ENCODE data around the gene CDC25B. TPM values are rescaled to one million over a fixed set of nuclear protein-coding genes. Genes with fewer than 3 reads are reported as not detected.
A peak's percentile ranks its signal among the peaks of the same experiment; 100 is the strongest.

CDC25B gene
- total and polyA plus RNA-seq, 2 of the 13 experiments (the other 11 are each of a cell fraction or from before 2014, with no cell fraction given): 14.5 to 19.4 TPM

- no peak for TF ChIP-seq NFAT5 (CRISPR knock-in tag; IDR thresholded peaks at IDR 0.05)
- TF ChIP-seq MYPOP (CRISPR knock-in tag; IDR thresholded peaks at IDR 0.05): no peak
- TF ChIP-seq ZNF10 (CRISPR knock-in tag; IDR thresholded peaks at IDR 0.05; ENCODE audit: borderline replicate concordance, low read depth): 0 out of 2 replicates have a peak, but pooled peaks have one; percentile 47
- TF ChIP-seq PCBP1 (IDR thresholded peaks at IDR 0.05; ENCODE audit: borderline replicate concordance, low read depth, low read length): 0 out of 2 replicates have a peak, but pooled peaks have one; percentile 32
- TF ChIP-seq ZNF576 (CRISPR knock-in tag; IDR thresholded peaks at IDR 0.05): peak; percentile 72
- 0 out of 2 replicates have a peak, but pooled peaks have one; percentile 48 for TF ChIP-seq ZNF235 (CRISPR knock-in tag; IDR thresholded peaks at IDR 0.05; ENCODE audit: borderline replicate concordance)
- no peak; the same call in 1 of the 2 replicates for TF ChIP-seq TFAP4 (IDR thresholded peaks at IDR 0.05; ENCODE audit: borderline replicate concordance, low read depth)
- no peak for TF ChIP-seq MIER3 (CRISPR knock-in tag; IDR thresholded peaks at IDR 0.05; ENCODE audit: borderline replicate concordance)
- no peak for TF ChIP-seq ZNF326 (CRISPR knock-in tag; IDR thresholded peaks at IDR 0.05; ENCODE audit: borderline replicate concordance)
- no peak for TF ChIP-seq TCF7 (IDR thresholded peaks at IDR 0.05; ENCODE audit: low read depth)
- peak; percentile 70 for TF ChIP-seq XRCC5 (optimal IDR thresholded peaks at IDR 0.05; ENCODE audit: low read length)
- TF ChIP-seq SKIL (CRISPR knock-in tag; IDR thresholded peaks at IDR 0.05; ENCODE audit: borderline replicate concordance): no peak
- TF ChIP-seq MLLT10 (CRISPR knock-in tag; IDR thresholded peaks at IDR 0.05): no peak
- peak; percentile 69; the same call in 1 of the 2 replicates for TF ChIP-seq ZBTB7B (CRISPR knock-in tag; IDR thresholded peaks at IDR 0.05)
- TF ChIP-seq SIX1 (CRISPR knock-in tag; IDR thresholded peaks at IDR 0.05; ENCODE audit: borderline replicate concordance): no peak
- TF ChIP-seq IKZF5 (CRISPR knock-in tag; IDR thresholded peaks at IDR 0.05): no peak
- TF ChIP-seq SIN3B (IDR thresholded peaks at IDR 0.05; ENCODE audit: low read length): no peak
Measured at GRCh38 chr20:3777716-3778629, 18.1 kb upstream of the CDC25B start (continued).

Measured in HepG2 (cell line).